Kidney (tissue), 14 donors: ENCODE data around the gene TANC1. TPM values are rescaled to one million over a fixed set of nuclear protein-coding genes. Genes with fewer than 3 reads are reported as not detected.

ENCODE experiments used
- DNase-seq, 5 donors: peaks; one replicate each; pipeline ENCODE4 v3.0.0-alpha.2; 2013 to 2020
- FAIRE-seq: peaks from 2 replicates; lab custom pipeline; 2012; peaks lifted over from hg19 to GRCh38; lab: Jason Lieb, UNC
- H3K27ac ChIP-seq, 2 donors: one replicate each; pipeline ENCODE4 v1.7.0; 2013; ENCODE audit warnings: low read depth in 2 of 2, low read length in 2 of 2, inconsistent platforms in 1 of 2
- H3K27me3 ChIP-seq: one replicate; pipeline ENCODE4 v1.7.1; 2013; ENCODE audit warnings: low read length, inconsistent platforms; ENCODE audit not compliant: control insufficient read depth, insufficient read depth
- H3K36me3 ChIP-seq, 3 donors: one replicate each; pipeline versions ENCODE4 v1.7.0 to v1.7.1; 2013; ENCODE audit warnings: low read length in 3 of 3, control low read depth in 1 of 3, inconsistent platforms in 1 of 3; ENCODE audit not compliant: insufficient read depth in 3 of 3, control insufficient read depth in 2 of 3
- H3K4me1 ChIP-seq, 3 donors: one replicate each; pipeline versions ENCODE4 v1.7.0 to v1.7.1; 2013; ENCODE audit warnings: low read length in 3 of 3, inconsistent platforms in 1 of 3, low read depth in 1 of 3; ENCODE audit not compliant: control insufficient read depth in 2 of 3, insufficient read depth in 2 of 3
- H3K4me3 ChIP-seq, 3 donors: one replicate each; pipeline versions ENCODE4 v1.7.0 to v1.8.1; 2013; ENCODE audit warnings: low read length in 3 of 3, control low read depth in 1 of 3, inconsistent platforms in 1 of 3
- H3K9ac ChIP-seq, 3 donors: one replicate each; pipeline versions ENCODE4 v1.7.0 to v1.7.1; 2013; ENCODE audit warnings: low read length in 3 of 3, control low read depth in 1 of 3, inconsistent platforms in 1 of 3
- H3K9me3 ChIP-seq, 3 donors: one replicate each; pipeline versions ENCODE4 v1.7.0 to v1.7.1; 2013; ENCODE audit warnings: low read length in 3 of 3, control low read depth in 1 of 3, inconsistent platforms in 1 of 3; ENCODE audit not compliant: control insufficient read depth in 2 of 3, insufficient read depth in 1 of 3
- CTCF ChIP-seq: IDR thresholded peaks from 3 replicates; pipeline ENCODE4 v1.5.1; 2012; ENCODE audit warnings: mild to moderate bottlenecking, moderate library complexity, borderline replicate concordance; ENCODE audit not compliant: insufficient read depth; ENCODE audit errors: extremely low read depth
- intact Hi-C: fragments of 100-400 bp; cut with DNase I; formaldehyde crosslinking; loops from one replicate; pipeline ENCODE4 v1.11.1; 2022
- polyA plus RNA-seq: library from polyadenylated mRNA; stranded (reverse); fragments of 350-450 nt; fragmentation: Illumina TruSeq; extraction: RNeasy Lipid Tissue Mini Kit (QIAGEN cat#74804); gene quantifications from one replicate; pipeline ENCODE4 v1.2.3, GENCODE V29; 2014; ENCODE audit warnings: low read depth, low replicate concordance; ENCODE audit not compliant: insufficient read depth
- total RNA-seq: library from RNA; stranded (reverse); fragmentation: NEBNext Ultra II Directional; extraction: Animal tissue kit (Norgen Biotek cat#: 25700); gene quantifications from one replicate; pipeline ENCODE4 v1.2.1, GENCODE V29; 2021
- donor health status: control.
- donor health status: control.
- donor health status: control.
- donor health status: control.
- donor health status: control.
- donor health status: DM: yes; HTN: yes; CAD: no.
- donor health status: Normal renal cell carcinoma (clear cell type).

The TANC1 gene
- total and polyA plus RNA-seq, 2 donors from 2014 or later, result 9.2 to 39.0 TPM

DNA sequence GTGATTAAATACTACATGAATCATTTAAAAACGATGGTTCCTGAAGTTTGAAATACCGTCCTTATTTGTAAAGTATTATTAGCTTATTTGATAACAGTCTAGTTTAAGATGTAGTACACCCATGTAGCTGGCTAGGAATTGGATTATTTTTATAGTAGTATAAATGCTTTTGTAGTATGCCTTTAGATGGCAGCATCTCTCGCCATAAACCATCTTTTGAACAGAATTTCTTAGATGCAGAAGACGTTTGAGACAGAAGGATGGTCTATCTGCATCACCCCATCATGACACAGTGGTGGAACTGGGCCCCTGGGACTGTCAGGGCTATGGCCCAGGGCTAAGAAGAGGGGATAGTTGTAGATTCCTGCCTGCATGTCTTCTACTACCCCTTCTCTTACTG, 165.4 kb downstream of the TANC1 start:
- no peak for FAIRE-seq

GRCh38 chr2:159134979-159135378, 166.5 kb downstream of the TANC1 start:
- no peak overlapping the region for H3K27ac ChIP-seq
- no peaks in the 10 kb centered on the region for H3K9me3 ChIP-seq
- no peaks in the 10 kb centered on the region for H3K27me3 ChIP-seq
- H3K4me3 ChIP-seq, result no peak overlapping the region
- intact Hi-C loops, result no loop called here
- peaks cover 16 to 21% (median 20%) of the 10 kb centered on the region in 3 donors for H3K4me1 ChIP-seq
- no peak overlapping the region for H3K9ac ChIP-seq
- DNase-seq (no peak), FAIRE-seq (no peak)
- TF ChIP-seq CTCF, result no peak
- no peaks in the 10 kb centered on the region for H3K36me3 ChIP-seq

More for the DNA sequence above, 165.4 kb downstream of the TANC1 start:
- TF ChIP-seq CTCF, result peak; percentile 19
- H3K27me3 ChIP-seq, result no peaks in the 10 kb centered on the region
- no peaks in the 10 kb centered on the region for H3K9me3 ChIP-seq
- H3K9ac ChIP-seq, result no peak overlapping the region
- intact Hi-C loops, result no loop called here
- no peaks in the 10 kb centered on the region for H3K36me3 ChIP-seq
- no peak overlapping the region for H3K4me3 ChIP-seq
- H3K4me1 ChIP-seq, result peaks cover 21 to 23% (median 22%) of the 10 kb centered on the region in 3 donors
- DNase-seq, result no peak
- no peak overlapping the region for H3K27ac ChIP-seq

GRCh38 chr2:159136391-159136790, 168.0 kb downstream of the TANC1 start:
- Histone ChIP-seq H3K27ac (no peak overlapping the region), H3K27me3 (no peaks in the 10 kb centered on the region), H3K36me3 (no peaks in the 10 kb centered on the region), H3K9ac (no peak overlapping the region), H3K9me3 (no peaks in the 10 kb centered on the region), H3K4me1 (peaks cover 13 to 21% (median 20%) of the 10 kb centered on the region in 3 donors), H3K4me3 (no peak overlapping the region)
- no peak for DNase-seq
- FAIRE-seq, result no peak
- intact Hi-C loops, result no loop called here
- no peak for TF ChIP-seq CTCF
